ENCODE results near the gene RIC8B.
A peak's percentile ranks its signal among the peaks of the same experiment; 100 is the strongest.

Gene RIC8B

GRCh38 chr12:106740818-106741217 lies 33.7 kb upstream of the RIC8B start:
- Histone ChIP-seq H3K9me3 (ENCODE audit: control insufficient read depth in 2 of 2, low read length in 2 of 2) (no peaks in the 10 kb centered on the region), H3K36me3 (ENCODE audit: control insufficient read depth in 2 of 2, insufficient read depth in 2 of 2, low read length in 2 of 2) (no peaks in the 10 kb centered on the region), H3K4me1 (ENCODE audit: control insufficient read depth in 2 of 2, insufficient read depth in 2 of 2, low read length in 2 of 2) (peaks cover 0 to 11% of the 10 kb centered on the region in 2 donors), H3K4me3 (ENCODE audit: low read length in 2 of 2) (no peak overlapping the region), H3K9ac (ENCODE audit: low read depth in 1 of 2, low read length in 2 of 2) (no peak overlapping the region), H3K27me3 (ENCODE audit: control insufficient read depth in 2 of 2, insufficient read depth in 2 of 2, low read length in 2 of 2) (no peaks in the 10 kb centered on the region), H3K27ac (ENCODE audit: low read depth in 2 of 2, low read length in 2 of 2) (no peak overlapping the region)

GRCh38 chr12:106741247-106741646 lies 33.2 kb upstream of the RIC8B start:
- no peak overlapping the region for H3K27ac ChIP-seq (ENCODE audit: low read depth in 2 of 2, low read length in 2 of 2)
- no peak overlapping the region for H3K4me3 ChIP-seq (ENCODE audit: low read length in 2 of 2)
- H3K27me3 ChIP-seq (ENCODE audit: control insufficient read depth in 2 of 2, insufficient read depth in 2 of 2, low read length in 2 of 2): no peaks in the 10 kb centered on the region
- H3K9me3 ChIP-seq (ENCODE audit: control insufficient read depth in 2 of 2, low read length in 2 of 2): no peaks in the 10 kb centered on the region
- H3K9ac ChIP-seq (ENCODE audit: low read depth in 1 of 2, low read length in 2 of 2): no peak overlapping the region
- H3K4me1 ChIP-seq (ENCODE audit: control insufficient read depth in 2 of 2, insufficient read depth in 2 of 2, low read length in 2 of 2): peaks cover 0 to 11% of the 10 kb centered on the region in 2 donors
- no peaks in the 10 kb centered on the region for H3K36me3 ChIP-seq (ENCODE audit: control insufficient read depth in 2 of 2, insufficient read depth in 2 of 2, low read length in 2 of 2)

GRCh38 chr12:106743270-106743988 lies 31.1 kb upstream of the RIC8B start:
- Histone ChIP-seq H3K9me3 (ENCODE audit: control insufficient read depth in 2 of 2, low read length in 2 of 2) (no peaks in the 10 kb centered on the region), H3K27me3 (ENCODE audit: control insufficient read depth in 2 of 2, insufficient read depth in 2 of 2, low read length in 2 of 2) (no peaks in the 10 kb centered on the region), H3K36me3 (ENCODE audit: control insufficient read depth in 2 of 2, insufficient read depth in 2 of 2, low read length in 2 of 2) (no peaks in the 10 kb centered on the region), H3K4me3 (ENCODE audit: low read length in 2 of 2) (no peak overlapping the region), H3K27ac (ENCODE audit: low read depth in 2 of 2, low read length in 2 of 2) (no peak overlapping the region), H3K9ac (ENCODE audit: low read depth in 1 of 2, low read length in 2 of 2) (no peak overlapping the region), H3K4me1 (ENCODE audit: control insufficient read depth in 2 of 2, insufficient read depth in 2 of 2, low read length in 2 of 2) (peaks cover 0 to 11% of the 10 kb centered on the region in 2 donors)

GRCh38 chr12:106744600-106744999 lies 29.9 kb upstream of the RIC8B start:
- H3K4me3 ChIP-seq (ENCODE audit: low read length in 2 of 2): no peak overlapping the region
- no peaks in the 10 kb centered on the region for H3K36me3 ChIP-seq (ENCODE audit: control insufficient read depth in 2 of 2, insufficient read depth in 2 of 2, low read length in 2 of 2)
- H3K27me3 ChIP-seq (ENCODE audit: control insufficient read depth in 2 of 2, insufficient read depth in 2 of 2, low read length in 2 of 2): no peaks in the 10 kb centered on the region
- H3K27ac ChIP-seq (ENCODE audit: low read depth in 2 of 2, low read length in 2 of 2): no peak overlapping the region
- no peaks in the 10 kb centered on the region for H3K9me3 ChIP-seq (ENCODE audit: control insufficient read depth in 2 of 2, low read length in 2 of 2)
- peaks cover 0 to 7% of the 10 kb centered on the region in 2 donors for H3K4me1 ChIP-seq (ENCODE audit: control insufficient read depth in 2 of 2, insufficient read depth in 2 of 2, low read length in 2 of 2)
- H3K9ac ChIP-seq (ENCODE audit: low read depth in 1 of 2, low read length in 2 of 2): no peak overlapping the region

- Histone ChIP-seq H3K9me3 (ENCODE audit: control insufficient read depth in 2 of 2, low read length in 2 of 2) (no peaks in the 10 kb centered on the region), H3K36me3 (ENCODE audit: control insufficient read depth in 2 of 2, insufficient read depth in 2 of 2, low read length in 2 of 2) (no peaks in the 10 kb centered on the region), H3K27me3 (ENCODE audit: control insufficient read depth in 2 of 2, insufficient read depth in 2 of 2, low read length in 2 of 2) (no peaks in the 10 kb centered on the region), H3K9ac (ENCODE audit: low read depth in 1 of 2, low read length in 2 of 2) (no peak overlapping the region), H3K4me3 (ENCODE audit: low read length in 2 of 2) (no peak overlapping the region), H3K27ac (ENCODE audit: low read depth in 2 of 2, low read length in 2 of 2) (no peak overlapping the region), H3K4me1 (ENCODE audit: control insufficient read depth in 2 of 2, insufficient read depth in 2 of 2, low read length in 2 of 2) (no peaks in the 10 kb centered on the region)
Measured at GRCh38 chr12:106745181-106745745, 29.2 kb upstream of the RIC8B start.

GRCh38 chr12:106747973-106748436 lies 26.5 kb upstream of the RIC8B start:
- H3K27me3 ChIP-seq (ENCODE audit: control insufficient read depth in 2 of 2, insufficient read depth in 2 of 2, low read length in 2 of 2): no peaks in the 10 kb centered on the region
- no peak overlapping the region for H3K27ac ChIP-seq (ENCODE audit: low read depth in 2 of 2, low read length in 2 of 2)
- no peaks in the 10 kb centered on the region for H3K9me3 ChIP-seq (ENCODE audit: control insufficient read depth in 2 of 2, low read length in 2 of 2)
- H3K4me1 ChIP-seq (ENCODE audit: control insufficient read depth in 2 of 2, insufficient read depth in 2 of 2, low read length in 2 of 2): no peaks in the 10 kb centered on the region
- H3K4me3 ChIP-seq (ENCODE audit: low read length in 2 of 2): no peak overlapping the region
- no peak overlapping the region for H3K9ac ChIP-seq (ENCODE audit: low read depth in 1 of 2, low read length in 2 of 2)
- H3K36me3 ChIP-seq (ENCODE audit: control insufficient read depth in 2 of 2, insufficient read depth in 2 of 2, low read length in 2 of 2): no peaks in the 10 kb centered on the region

GRCh38 chr12:106750524-106750923 lies 24.0 kb upstream of the RIC8B start:
- no peak overlapping the region for H3K27ac ChIP-seq (ENCODE audit: low read depth in 2 of 2, low read length in 2 of 2)
- H3K4me3 ChIP-seq (ENCODE audit: low read length in 2 of 2): no peak overlapping the region
- H3K4me1 ChIP-seq (ENCODE audit: control insufficient read depth in 2 of 2, insufficient read depth in 2 of 2, low read length in 2 of 2): no peaks in the 10 kb centered on the region
- H3K9me3 ChIP-seq (ENCODE audit: control insufficient read depth in 2 of 2, low read length in 2 of 2): no peaks in the 10 kb centered on the region
- no peaks in the 10 kb centered on the region for H3K27me3 ChIP-seq (ENCODE audit: control insufficient read depth in 2 of 2, insufficient read depth in 2 of 2, low read length in 2 of 2)
- H3K9ac ChIP-seq (ENCODE audit: low read depth in 1 of 2, low read length in 2 of 2): no peak overlapping the region
- no peaks in the 10 kb centered on the region for H3K36me3 ChIP-seq (ENCODE audit: control insufficient read depth in 2 of 2, insufficient read depth in 2 of 2, low read length in 2 of 2)

GRCh38 chr12:106753526-106753925 lies 21.0 kb upstream of the RIC8B start:
- Histone ChIP-seq H3K36me3 (ENCODE audit: control insufficient read depth in 2 of 2, insufficient read depth in 2 of 2, low read length in 2 of 2) (no peaks in the 10 kb centered on the region), H3K4me3 (ENCODE audit: low read length in 2 of 2) (no peak overlapping the region), H3K27me3 (ENCODE audit: control insufficient read depth in 2 of 2, insufficient read depth in 2 of 2, low read length in 2 of 2) (no peaks in the 10 kb centered on the region), H3K27ac (ENCODE audit: low read depth in 2 of 2, low read length in 2 of 2) (no peak overlapping the region), H3K9ac (ENCODE audit: low read depth in 1 of 2, low read length in 2 of 2) (no peak overlapping the region), H3K4me1 (ENCODE audit: control insufficient read depth in 2 of 2, insufficient read depth in 2 of 2, low read length in 2 of 2) (peaks cover 3 to 4% of the 10 kb centered on the region in 2 donors), H3K9me3 (ENCODE audit: control insufficient read depth in 2 of 2, low read length in 2 of 2) (no peaks in the 10 kb centered on the region)

GRCh38 chr12:106754331-106754730 lies 20.2 kb upstream of the RIC8B start:
- H3K4me1 ChIP-seq (ENCODE audit: control insufficient read depth in 2 of 2, insufficient read depth in 2 of 2, low read length in 2 of 2): peaks cover 9 to 11% of the 10 kb centered on the region in 2 donors
- H3K4me3 ChIP-seq (ENCODE audit: low read length in 2 of 2): no peak overlapping the region
- H3K27me3 ChIP-seq (ENCODE audit: control insufficient read depth in 2 of 2, insufficient read depth in 2 of 2, low read length in 2 of 2): no peaks in the 10 kb centered on the region
- H3K27ac ChIP-seq (ENCODE audit: low read depth in 2 of 2, low read length in 2 of 2): no peak overlapping the region
- H3K9ac ChIP-seq (ENCODE audit: low read depth in 1 of 2, low read length in 2 of 2): no peak overlapping the region
- no peaks in the 10 kb centered on the region for H3K36me3 ChIP-seq (ENCODE audit: control insufficient read depth in 2 of 2, insufficient read depth in 2 of 2, low read length in 2 of 2)
- no peaks in the 10 kb centered on the region for H3K9me3 ChIP-seq (ENCODE audit: control insufficient read depth in 2 of 2, low read length in 2 of 2)

GRCh38 chr12:106757623-106758348 lies 16.7 kb upstream of the RIC8B start:
- H3K4me1 ChIP-seq (ENCODE audit: control insufficient read depth in 2 of 2, insufficient read depth in 2 of 2, low read length in 2 of 2): peaks cover 12 to 14% of the 10 kb centered on the region in 2 donors
- no peaks in the 10 kb centered on the region for H3K27me3 ChIP-seq (ENCODE audit: control insufficient read depth in 2 of 2, insufficient read depth in 2 of 2, low read length in 2 of 2)
- H3K4me3 ChIP-seq (ENCODE audit: low read length in 2 of 2): no peak overlapping the region
- no peaks in the 10 kb centered on the region for H3K36me3 ChIP-seq (ENCODE audit: control insufficient read depth in 2 of 2, insufficient read depth in 2 of 2, low read length in 2 of 2)
- no peak overlapping the region for H3K9ac ChIP-seq (ENCODE audit: low read depth in 1 of 2, low read length in 2 of 2)
- H3K27ac ChIP-seq (ENCODE audit: low read depth in 2 of 2, low read length in 2 of 2): peak overlapping the region; percentile 56 to 61
- H3K9me3 ChIP-seq (ENCODE audit: control insufficient read depth in 2 of 2, low read length in 2 of 2): no peaks in the 10 kb centered on the region
